G401 (cell line): ENCODE measurements around the gene C9orf153. TPM values are rescaled to one million over a fixed set of nuclear protein-coding genes. Genes with fewer than 3 reads are reported as not detected.

Experiments
- total RNA-seq: library from RNA; depleted of rRNA; stranded (reverse); fragments of >200 nt; shearing (Covaris generic); gene quantifications from 2 replicates; pipeline ENCODE4 v1.2.3, GENCODE V29; 2014; rRNA removed

C9orf153 gene
- total RNA-seq, 1 experiment from 2014 or later: 0.07 TPM

Other genes starting within 250 kb of the C9orf153 start
- gene GOLM1, start 160.1 kb downstream of the C9orf153 start, total RNA-seq: 39.9 and 41.8 TPM in 2 replicates
- 25.6 and 41.7 TPM in 2 replicates for gene ISCA1, start 22.9 kb upstream of the C9orf153 start, total RNA-seq
- 6.8 and 7.8 TPM in 2 replicates for gene TUT7, start 94.8 kb upstream of the C9orf153 start, total RNA-seq